Keratinocyte (primary cell): Measurements from ENCODE around the gene TH. TPM values are rescaled to one million over a fixed set of nuclear protein-coding genes. Genes with fewer than 3 reads are reported as not detected.

Experiments used
- DNase-seq: peaks from one replicate; pipeline ENCODE4 v3.0.0-alpha.2; 2011; ENCODE audit warnings: low read depth, missing footprints, low spot score
- FAIRE-seq: peaks from 2 replicates; lab custom pipeline; 2011; peaks lifted over from hg19 to GRCh38; lab: Jason Lieb, UNC
- H2AFZ ChIP-seq: 2 replicates; pipeline ENCODE4 v1.6.0; 2012; ENCODE audit warnings: low read length, control low read depth, inconsistent platforms; ENCODE audit not compliant: control insufficient read depth
- H3K27ac ChIP-seq: 2 replicates; pipeline ENCODE4 v1.5.1; 2011; ENCODE audit warnings: low read length; ENCODE audit not compliant: control insufficient read depth, insufficient read depth
- H3K27me3 ChIP-seq: 3 replicates; pipeline ENCODE4 v1.6.0; 2011; ENCODE audit warnings: low read length; ENCODE audit not compliant: control insufficient read depth, insufficient read depth; ENCODE audit errors: extremely low read depth
- H3K36me3 ChIP-seq, 2 experiments: 2 replicates in 1 of 2; 3 replicates in 1 of 2; pipeline ENCODE4 v1.5.1; 2011; ENCODE audit warnings: low read length in 2 of 2, mild to moderate bottlenecking in 1 of 2; ENCODE audit not compliant: control insufficient read depth in 2 of 2, insufficient read depth in 2 of 2; ENCODE audit errors: extremely low read depth in 1 of 2
- H3K4me1 ChIP-seq: 3 replicates; pipeline ENCODE4 v1.5.1; 2011; ENCODE audit warnings: low read length; ENCODE audit not compliant: control insufficient read depth, insufficient read depth; ENCODE audit errors: extremely low read depth
- H3K4me2 ChIP-seq: 3 replicates; pipeline ENCODE4 v1.6.0; 2011; ENCODE audit warnings: low read depth, low read length; ENCODE audit not compliant: control insufficient read depth, insufficient read depth; ENCODE audit errors: extremely low read depth
- H3K4me3 ChIP-seq, 3 experiments: fragments of 200-600 bp in 1 of 3; sonication (generic) in 1 of 3; 2 replicates in 2 of 3; 3 replicates in 1 of 3; pipeline ENCODE4 v1.5.1; 2011 to 2016; ENCODE audit warnings: low read length in 3 of 3, mild to moderate bottlenecking in 3 of 3, control low read depth in 2 of 3, inconsistent platforms in 1 of 3, low read depth in 1 of 3, mixed read lengths in 1 of 3, mixed run types in 1 of 3, moderate library complexity in 1 of 3; ENCODE audit not compliant: control insufficient read depth in 2 of 3, insufficient read depth in 2 of 3; ENCODE audit errors: extremely low read depth in 1 of 3
- H3K79me2 ChIP-seq: 2 replicates; pipeline ENCODE4 v1.6.0; 2012; ENCODE audit warnings: low read length; ENCODE audit not compliant: control insufficient read depth, insufficient read depth
- H3K9ac ChIP-seq: 3 replicates; pipeline ENCODE4 v1.6.0; 2011; ENCODE audit warnings: low read length; ENCODE audit not compliant: control insufficient read depth, insufficient read depth; ENCODE audit errors: extremely low read depth
- H3K9me1 ChIP-seq: 3 replicates; pipeline ENCODE4 v1.6.0; 2011; ENCODE audit warnings: low read length; ENCODE audit not compliant: control insufficient read depth, insufficient read depth; ENCODE audit errors: extremely low read depth
- H3K9me3 ChIP-seq: 2 replicates; pipeline ENCODE4 v1.5.1; 2012; ENCODE audit warnings: low read depth, low read length; ENCODE audit not compliant: control insufficient read depth
- H4K20me1 ChIP-seq: 3 replicates; pipeline ENCODE4 v1.6.0; 2011; ENCODE audit warnings: low read length; ENCODE audit not compliant: control insufficient read depth, insufficient read depth; ENCODE audit errors: extremely low read depth
- CTCF ChIP-seq, 3 experiments: IDR thresholded peaks in 1 of 3; conservative IDR thresholded peaks in 1 of 3; optimal IDR thresholded peaks in 1 of 3; 2 replicates in 2 of 3; 3 replicates in 1 of 3; pipeline versions ENCODE3 to v1.5.1; 2011; ENCODE audit warnings: low read length in 3 of 3, mild to moderate bottlenecking in 3 of 3, moderate library complexity in 2 of 3, control low read depth in 1 of 3, inconsistent platforms in 1 of 3; ENCODE audit not compliant: insufficient read depth in 2 of 3; ENCODE audit errors: extremely low read depth in 1 of 3
- EZH2 ChIP-seq: IDR thresholded peaks from one replicate; pipeline ENCODE4 v1.6.1; 2012; ENCODE audit warnings: inconsistent platforms, mild to moderate bottlenecking, low read length, moderate library complexity
- dilution Hi-C: fragments of 300-500 bp; cut with MboI; formaldehyde crosslinking; loops from one replicate; pipeline ENCODE4 v1.7.0; 2020; ENCODE audit warnings: low sequenced_read_pairs; ENCODE audit not compliant: extremely low pct_ligation_motif_present
- polyA plus RNA-seq, 5 experiments: library from polyadenylated mRNA; depleted of rRNA in 3 of 5; stranded (reverse) in 3 of 5; stranded (forward) in 1 of 5; unstranded in 1 of 5; fragments of >200 nt; gene quantifications; 1 replicate in 1 of 5; 2 replicates in 3 of 5; 3 replicates in 1 of 5; pipeline versions ENCODE4 v1.2.1 to v1.2.3, GENCODE V29; 2011 to 2012; ENCODE audit warnings: missing spikeins in 2 of 5, low read depth in 1 of 5, low replicate concordance in 1 of 5

Gene TH
- polyA plus RNA-seq, 1 donor (not counting 4 experiments of a cell fraction or from before 2014, with no cell fraction given): 0.50 TPM

- no peak overlapping the region for H3K9ac ChIP-seq
- dilution Hi-C loops: no loop called here
- H3K79me2 ChIP-seq: no peaks in the 10 kb centered on the region
- peaks cover 6% of the 10 kb centered on the region for H4K20me1 ChIP-seq
- no peaks in the 10 kb centered on the region for H3K36me3 ChIP-seq
- H3K9me1 ChIP-seq: no peaks in the 10 kb centered on the region
- no peak for TF ChIP-seq EZH2
- TF ChIP-seq CTCF (optimal IDR thresholded peaks at IDR 0.05 in 1 of 3, IDR thresholded peaks at IDR 0.05 in 1 of 3, conservative IDR thresholded peaks at IDR 0.05 in 1 of 3; ENCODE audit: extremely low read depth in 1 of 3, insufficient read depth in 2 of 3, low read length in 3 of 3): no peak
- H3K4me3 ChIP-seq: no peak overlapping the region
- H3K9me3 ChIP-seq: no peaks in the 10 kb centered on the region
- no peak overlapping the region for H3K4me2 ChIP-seq
- no peak for FAIRE-seq
- peaks cover 7% of the 10 kb centered on the region for H3K4me1 ChIP-seq
- H2AFZ ChIP-seq: no peak overlapping the region
- DNase-seq: no peak
- no peak overlapping the region for H3K27ac ChIP-seq
- H3K27me3 ChIP-seq: peaks cover 79% of the 10 kb centered on the region
These were observed 23.0 kb downstream of the TH start for GRCh38 chr11:2148595-2148994.

GRCh38 chr11:2147391-2147790 is 24.2 kb downstream of the TH start:
- TF ChIP-seq CTCF (optimal IDR thresholded peaks at IDR 0.05 in 1 of 3, IDR thresholded peaks at IDR 0.05 in 1 of 3, conservative IDR thresholded peaks at IDR 0.05 in 1 of 3; ENCODE audit: extremely low read depth in 1 of 3, insufficient read depth in 2 of 3, low read length in 3 of 3) (no peak), EZH2 (no peak)
- peaks cover 84% of the 10 kb centered on the region for H3K27me3 ChIP-seq

More at GRCh38 chr11:2147391-2147790, 24.2 kb downstream of the TH start:
- no peaks in the 10 kb centered on the region for H3K9me3 ChIP-seq
- H3K79me2 ChIP-seq: no peaks in the 10 kb centered on the region
- peaks cover 11% of the 10 kb centered on the region for H4K20me1 ChIP-seq
- no peak overlapping the region for H3K9ac ChIP-seq
- no peaks in the 10 kb centered on the region for H3K36me3 ChIP-seq
- no peak overlapping the region for H3K4me3 ChIP-seq
- H2AFZ ChIP-seq: no peak overlapping the region
- DNase-seq (no peak), FAIRE-seq (no peak)
- dilution Hi-C loops: no loop called here
- no peak overlapping the region for H3K4me2 ChIP-seq
- no peaks in the 10 kb centered on the region for H3K9me1 ChIP-seq
- no peak overlapping the region for H3K27ac ChIP-seq
- peaks cover 16% of the 10 kb centered on the region for H3K4me1 ChIP-seq
